NB4 (cell line): ENCODE data around the gene WDR31.
A peak's percentile ranks its signal among the peaks of the same experiment; 100 is the strongest.

Experiments used
- POLR2A ChIP-seq: IDR thresholded peaks from 2 replicates; pipeline ENCODE4 v1.6.1; 2011; ENCODE audit warnings: mild to moderate bottlenecking; ENCODE audit not compliant: insufficient read length; ENCODE audit errors: extremely low read depth
- TF ChIP-seq, protein P1 (sequence below): IDR thresholded peaks from one replicate; pipeline ENCODE4 v1.5.1; 2012; ENCODE audit warnings: low read depth, low read length

DNA sequence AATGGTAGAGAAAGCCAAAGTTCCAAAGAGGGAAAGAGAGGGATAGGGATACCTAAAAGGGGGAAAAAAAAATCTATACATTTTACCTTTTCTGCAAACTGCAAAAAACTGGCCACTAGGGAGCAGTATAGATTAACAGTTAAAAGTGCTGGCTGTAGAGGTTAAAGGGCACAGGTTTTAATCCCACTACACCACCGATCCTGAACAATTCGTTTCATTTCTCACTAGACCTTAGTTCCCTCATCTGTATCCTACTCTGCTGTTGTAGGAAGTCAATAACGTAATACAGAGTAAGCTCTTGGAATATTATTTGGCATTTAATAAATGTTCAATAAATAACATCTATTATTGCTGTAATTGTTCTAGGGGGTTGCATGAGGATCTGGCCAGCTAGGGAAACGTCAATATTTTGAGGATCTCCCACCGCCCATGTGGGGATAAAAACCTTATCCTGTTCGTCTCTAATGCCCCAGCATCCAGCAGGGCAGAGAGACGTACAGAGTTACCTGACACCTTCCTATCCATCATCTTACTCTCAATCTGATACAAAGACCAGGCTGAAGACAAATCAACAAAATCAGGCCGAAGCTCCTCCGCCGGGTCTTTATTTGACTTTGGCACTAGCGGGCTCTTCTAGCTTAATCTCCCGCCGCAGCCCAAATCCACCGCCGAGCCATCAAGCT is 65.5 kb downstream of the WDR31 start:
- TF ChIP-seq, protein P1, sequence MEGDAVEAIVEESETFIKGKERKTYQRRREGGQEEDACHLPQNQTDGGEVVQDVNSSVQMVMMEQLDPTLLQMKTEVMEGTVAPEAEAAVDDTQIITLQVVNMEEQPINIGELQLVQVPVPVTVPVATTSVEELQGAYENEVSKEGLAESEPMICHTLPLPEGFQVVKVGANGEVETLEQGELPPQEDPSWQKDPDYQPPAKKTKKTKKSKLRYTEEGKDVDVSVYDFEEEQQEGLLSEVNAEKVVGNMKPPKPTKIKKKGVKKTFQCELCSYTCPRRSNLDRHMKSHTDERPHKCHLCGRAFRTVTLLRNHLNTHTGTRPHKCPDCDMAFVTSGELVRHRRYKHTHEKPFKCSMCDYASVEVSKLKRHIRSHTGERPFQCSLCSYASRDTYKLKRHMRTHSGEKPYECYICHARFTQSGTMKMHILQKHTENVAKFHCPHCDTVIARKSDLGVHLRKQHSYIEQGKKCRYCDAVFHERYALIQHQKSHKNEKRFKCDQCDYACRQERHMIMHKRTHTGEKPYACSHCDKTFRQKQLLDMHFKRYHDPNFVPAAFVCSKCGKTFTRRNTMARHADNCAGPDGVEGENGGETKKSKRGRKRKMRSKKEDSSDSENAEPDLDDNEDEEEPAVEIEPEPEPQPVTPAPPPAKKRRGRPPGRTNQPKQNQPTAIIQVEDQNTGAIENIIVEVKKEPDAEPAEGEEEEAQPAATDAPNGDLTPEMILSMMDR: peak; percentile 57
- TF ChIP-seq POLR2A: no peak
